DND-41 (cell line): ENCODE measurements around the gene COL6A5.

Experiments used
- CTCF ChIP-seq: IDR thresholded peaks from 2 replicates; pipeline ENCODE4 v1.5.1; 2012; ENCODE audit warnings: borderline replicate concordance, low read length, moderate library complexity, mild to moderate bottlenecking; ENCODE audit not compliant: poor library complexity, severe bottlenecking; ENCODE audit errors: extremely low read depth
- EZH2 ChIP-seq: IDR thresholded peaks from 3 replicates; pipeline ENCODE4 v1.6.1; 2012; ENCODE audit warnings: borderline replicate concordance, low read depth, mild to moderate bottlenecking, moderate library complexity, low read length, inconsistent platforms; ENCODE audit not compliant: severe bottlenecking

- no peak for TF ChIP-seq CTCF
- TF ChIP-seq EZH2 = no peak
These were observed 182.6 kb downstream of the COL6A5 start for GRCh38 chr3:130528120-130528519.
